HG02938 (cell line): ENCODE results near the gene NHLH1.

Experiments
- ATAC-seq: cut with Tn5 transposase; IDR thresholded peaks from one replicate; pipeline ENCODE4 v1.9.1; 2021; ENCODE audit warnings: mild to moderate bottlenecking, moderate library complexity; ENCODE audit not compliant: unreplicated experiment

The NHLH1 gene

GRCh38 chr1:160366731-160367515, at the start of gene NHLH1:
Gene NHLH1, plus strand, starts transcription at chr1:160367071. Its CDS starts 3,661 bp downstream, at chr1:160370732.
- no peak for ATAC-seq

DNA sequence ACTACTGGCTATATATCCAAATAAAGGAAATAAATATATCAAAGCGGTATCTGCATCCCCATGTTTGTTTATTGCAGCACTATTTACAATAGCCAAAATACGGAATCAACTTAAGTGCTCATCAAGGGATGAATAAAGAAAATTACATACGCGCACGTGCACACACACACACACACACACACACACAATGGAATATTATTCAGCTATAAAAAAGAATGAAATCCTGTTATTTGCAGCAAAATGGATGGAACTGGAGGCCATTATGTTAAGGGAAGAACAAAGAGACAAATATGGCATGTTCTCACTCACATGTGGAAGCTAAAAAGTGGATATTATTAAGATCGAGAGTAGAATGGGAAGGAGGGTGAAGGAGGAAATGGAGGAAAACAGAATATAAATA, 44.0 kb upstream of the NHLH1 start:
- no peak for ATAC-seq

DNA sequence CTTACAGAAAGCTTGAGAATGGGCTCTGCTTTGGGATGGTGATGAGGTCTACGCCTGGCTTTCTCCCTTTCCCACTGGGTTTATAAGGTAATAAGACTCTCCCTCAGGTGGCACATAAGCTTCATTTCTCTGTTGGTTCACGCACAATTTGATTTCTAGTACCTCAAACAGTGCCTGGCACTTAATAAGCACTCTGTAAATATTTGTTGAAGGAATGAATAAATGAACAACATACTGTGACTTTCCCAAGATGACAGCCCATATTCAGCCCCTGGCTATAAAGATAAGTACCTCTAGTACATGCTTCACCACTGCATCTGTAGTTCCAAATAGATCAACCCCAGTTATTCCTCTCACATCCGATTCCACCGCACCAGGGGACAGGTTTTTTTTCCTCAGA, 41.6 kb upstream of the NHLH1 start:
- ATAC-seq = no peak

DNA sequence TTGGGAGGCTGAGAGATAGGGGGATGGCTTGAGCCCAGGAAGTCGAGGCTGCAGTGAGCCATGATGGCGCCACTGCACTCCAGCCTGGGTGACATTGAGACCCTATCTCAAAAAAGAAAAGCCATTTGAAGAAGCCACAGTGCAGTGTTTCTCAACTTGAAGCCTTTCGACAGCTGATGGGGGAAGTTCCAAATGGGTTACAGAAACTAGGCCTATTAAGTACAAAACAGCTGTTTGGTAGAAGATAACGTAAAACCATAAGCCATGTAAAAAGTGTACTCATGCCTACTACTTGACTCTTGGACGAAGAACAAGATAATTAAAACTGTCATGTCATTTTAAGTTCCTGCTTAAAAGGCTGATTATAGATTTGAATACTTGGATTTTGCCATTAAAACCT, 40.5 kb upstream of the NHLH1 start:
- ATAC-seq = no peak

GRCh38 chr1:160328184-160328583, 38.7 kb upstream of the NHLH1 start:
- ATAC-seq = no peak

GRCh38 chr1:160330119-160330518, 36.8 kb upstream of the NHLH1 start:
- no peak for ATAC-seq

DNA sequence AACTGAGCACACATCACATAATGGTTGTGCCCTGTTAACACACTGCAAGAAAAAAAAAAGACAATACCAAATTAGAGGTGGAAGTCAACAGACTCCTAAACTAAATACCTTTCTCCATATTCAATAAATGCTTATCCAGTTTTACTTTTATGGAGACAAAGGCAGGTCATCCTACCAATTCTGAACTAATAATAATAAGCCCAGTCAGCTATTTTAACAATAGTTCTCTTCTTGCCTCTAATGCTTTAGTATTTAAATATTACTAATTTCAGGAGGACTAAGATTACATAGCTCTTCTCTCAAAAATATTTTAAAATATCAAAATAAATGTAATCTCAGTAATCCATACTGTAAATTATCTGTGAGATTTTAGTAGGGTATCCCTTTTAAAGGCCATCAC, 34.4 kb upstream of the NHLH1 start:
- no peak for ATAC-seq

DNA sequence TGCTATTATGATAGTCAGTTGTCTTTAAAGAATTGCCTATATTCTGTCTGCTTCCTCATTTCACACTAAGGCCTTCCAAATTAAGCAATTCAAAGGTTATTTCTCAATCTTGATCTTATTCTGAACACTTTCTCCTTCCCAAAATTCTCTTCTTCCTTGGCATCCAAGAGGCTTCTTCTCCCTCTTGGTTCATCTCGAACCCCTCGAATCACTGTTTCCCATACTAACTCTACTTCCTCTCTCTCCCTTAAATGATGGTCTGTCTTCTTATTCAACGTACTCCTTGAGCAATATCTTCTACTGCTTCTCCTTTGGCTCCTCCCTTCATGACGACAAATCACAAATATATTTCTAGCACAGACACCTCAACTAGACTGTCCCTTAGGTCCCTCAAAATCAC, 28.3 kb upstream of the NHLH1 start:
- no peak for ATAC-seq

DNA sequence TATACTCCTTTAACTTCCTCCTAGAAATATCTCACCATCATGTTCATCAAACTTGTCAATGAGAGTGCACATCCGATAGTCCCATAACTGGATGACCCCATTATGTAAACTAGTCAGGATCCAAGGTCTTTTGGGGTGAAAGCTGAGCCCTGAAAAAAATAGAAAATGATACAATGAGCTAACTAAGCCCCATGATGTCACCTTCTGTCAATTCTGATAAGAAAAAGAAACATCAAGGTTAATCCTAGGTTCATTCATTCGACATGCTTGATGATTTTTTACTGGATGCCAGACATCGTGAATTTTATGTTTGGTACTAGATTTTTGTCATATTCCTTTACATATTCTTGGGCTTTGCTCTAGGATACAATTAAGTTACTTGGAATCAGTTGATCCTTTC, 26.7 kb upstream of the NHLH1 start:
- ATAC-seq = no peak

- ATAC-seq = no peak
Observed at GRCh38 chr1:160340866-160341265, 26.0 kb upstream of the NHLH1 start.

- ATAC-seq = no peak
Observed at GRCh38 chr1:160342526-160342925, 24.3 kb upstream of the NHLH1 start.

DNA sequence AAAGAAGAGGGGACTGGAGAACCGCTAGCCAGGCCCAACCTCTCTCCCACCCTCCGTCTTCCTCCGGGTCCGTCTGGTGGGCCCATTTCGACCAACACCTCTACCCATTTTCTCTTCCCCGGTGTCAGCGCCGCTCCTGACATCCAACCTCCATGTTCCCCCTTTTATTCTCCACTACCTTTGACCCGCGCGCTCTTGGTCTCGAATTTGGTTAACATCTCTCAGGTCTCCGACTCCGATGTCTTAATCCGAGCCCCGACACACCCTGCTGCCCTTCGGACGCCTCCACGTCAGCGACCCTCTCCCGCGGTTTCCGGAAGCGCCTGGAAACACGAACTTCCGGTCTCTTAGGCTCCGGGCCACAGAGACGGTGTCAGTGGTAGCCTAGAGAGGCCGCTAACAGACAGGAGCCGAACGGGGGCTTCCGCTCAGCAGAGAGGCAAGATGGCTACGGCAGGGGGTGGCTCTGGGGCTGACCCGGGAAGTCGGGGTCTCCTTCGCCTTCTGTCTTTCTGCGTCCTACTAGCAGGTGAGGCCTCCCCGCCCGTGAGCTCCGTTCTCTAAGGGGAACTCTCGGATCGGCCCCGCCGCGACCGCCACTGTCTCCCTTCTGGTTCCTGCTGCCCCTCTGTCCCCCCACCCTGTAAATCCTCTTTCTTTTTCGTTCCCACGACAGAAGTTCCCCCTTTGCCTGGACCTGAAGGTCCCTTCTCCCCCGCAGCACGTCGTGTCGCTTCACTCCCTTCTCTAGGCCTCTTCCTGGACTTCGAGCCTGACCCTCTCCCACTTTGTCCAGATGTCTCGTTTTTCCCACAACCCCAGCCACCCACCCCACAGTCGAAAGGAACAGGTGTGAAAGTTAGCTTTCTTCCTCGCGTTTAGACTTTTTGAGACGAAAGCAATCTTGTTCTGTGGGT, 23.7 kb upstream of the NHLH1 start, which contains the start of the genes COPA and NCSTN:
COPA (minus strand) TSS at position 298 of the 917 bp plus-strand sequence; CDS start at position 218, 80 bp downstream.
NCSTN (plus strand) TSS at position 431 of the 917 bp plus-strand sequence; CDS start at position 445, 14 bp downstream.
- peak; percentile 85 for ATAC-seq

DNA sequence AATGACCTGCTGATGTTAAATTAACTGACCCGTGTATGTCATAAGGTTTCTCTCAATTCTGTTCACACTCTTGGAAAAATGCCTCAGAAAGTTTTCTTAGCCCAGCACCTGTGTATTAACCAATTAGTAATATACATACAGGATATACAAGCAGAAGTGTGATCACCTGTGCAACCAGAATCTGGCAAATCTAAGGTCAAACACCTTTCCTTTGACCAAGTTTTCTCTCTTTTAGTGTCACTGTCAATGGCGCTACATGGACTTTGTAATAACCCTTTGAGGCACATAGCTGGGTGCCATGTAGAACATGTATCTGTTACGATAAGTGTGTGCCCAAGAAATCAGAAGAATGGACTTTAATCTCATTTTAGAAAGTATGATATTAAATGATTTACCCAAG, 22.6 kb upstream of the NHLH1 start:
- ATAC-seq = no peak

DNA sequence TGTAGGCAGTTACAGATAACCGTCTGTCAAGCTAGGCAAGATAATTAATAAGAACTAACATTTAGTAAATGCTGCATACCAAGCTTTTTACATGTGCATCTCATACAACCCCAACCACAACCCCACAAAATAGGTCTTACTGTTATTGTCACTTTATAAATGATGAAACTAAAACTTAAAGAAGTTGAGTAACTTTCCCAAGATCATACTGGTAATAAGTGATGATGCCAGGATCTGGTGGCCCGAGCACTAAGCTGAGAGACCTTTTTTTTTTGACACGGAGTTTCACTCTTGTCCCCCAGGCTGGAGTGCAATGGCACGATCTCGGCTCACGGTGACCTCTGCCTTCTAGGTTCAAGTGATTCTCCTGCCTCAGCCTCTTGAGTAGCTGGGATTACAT, 21.9 kb upstream of the NHLH1 start:
- no peak for ATAC-seq

- no peak for ATAC-seq
Observed at GRCh38 chr1:160346463-160346862, 20.4 kb upstream of the NHLH1 start.

GRCh38 chr1:160346958-160347357, 19.9 kb upstream of the NHLH1 start:
- no peak for ATAC-seq

DNA sequence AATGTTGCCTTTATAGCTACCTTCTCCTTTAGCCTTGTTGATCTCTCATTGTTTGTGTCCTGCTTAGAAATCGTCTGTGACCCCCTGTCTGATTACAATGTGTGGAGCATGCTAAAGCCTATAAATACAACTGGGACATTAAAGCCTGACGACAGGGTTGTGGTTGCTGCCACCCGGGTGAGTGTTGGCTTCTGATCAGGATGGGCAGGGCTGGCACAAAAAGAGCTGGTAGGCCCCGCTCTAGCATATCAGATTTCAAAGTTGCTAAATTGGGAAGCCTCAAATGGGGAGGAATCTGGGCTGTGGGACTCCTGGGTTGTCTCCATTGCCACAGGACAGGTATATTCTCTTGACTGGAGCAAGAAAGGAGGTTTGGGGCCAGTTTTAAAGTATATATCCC, 15.2 kb upstream of the NHLH1 start:
- ATAC-seq = no peak

DNA sequence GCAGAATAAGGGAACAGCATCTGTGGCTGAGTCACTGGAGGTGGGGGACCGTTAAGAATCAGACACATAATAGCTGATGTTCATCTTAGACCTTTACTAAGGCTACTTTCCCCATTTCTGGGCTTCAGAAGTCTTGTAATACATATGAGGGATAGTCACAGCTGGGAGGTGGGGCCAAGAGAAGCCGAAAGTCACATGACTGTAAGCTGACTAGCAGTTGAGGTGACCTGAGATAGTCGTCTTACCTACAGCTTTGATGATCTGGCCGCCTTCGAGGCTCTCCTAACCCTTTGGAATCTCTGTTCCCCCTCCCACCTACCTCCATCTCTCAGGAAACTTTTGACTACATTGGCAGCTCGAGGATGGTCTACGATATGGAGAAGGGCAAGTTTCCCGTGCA, 14.3 kb upstream of the NHLH1 start:
- no peak for ATAC-seq

- ATAC-seq = no peak
Observed at GRCh38 chr1:160353223-160353622, 13.6 kb upstream of the NHLH1 start.

GRCh38 chr1:160354388-160354985, 12.4 kb upstream of the NHLH1 start:
- no peak for ATAC-seq

DNA sequence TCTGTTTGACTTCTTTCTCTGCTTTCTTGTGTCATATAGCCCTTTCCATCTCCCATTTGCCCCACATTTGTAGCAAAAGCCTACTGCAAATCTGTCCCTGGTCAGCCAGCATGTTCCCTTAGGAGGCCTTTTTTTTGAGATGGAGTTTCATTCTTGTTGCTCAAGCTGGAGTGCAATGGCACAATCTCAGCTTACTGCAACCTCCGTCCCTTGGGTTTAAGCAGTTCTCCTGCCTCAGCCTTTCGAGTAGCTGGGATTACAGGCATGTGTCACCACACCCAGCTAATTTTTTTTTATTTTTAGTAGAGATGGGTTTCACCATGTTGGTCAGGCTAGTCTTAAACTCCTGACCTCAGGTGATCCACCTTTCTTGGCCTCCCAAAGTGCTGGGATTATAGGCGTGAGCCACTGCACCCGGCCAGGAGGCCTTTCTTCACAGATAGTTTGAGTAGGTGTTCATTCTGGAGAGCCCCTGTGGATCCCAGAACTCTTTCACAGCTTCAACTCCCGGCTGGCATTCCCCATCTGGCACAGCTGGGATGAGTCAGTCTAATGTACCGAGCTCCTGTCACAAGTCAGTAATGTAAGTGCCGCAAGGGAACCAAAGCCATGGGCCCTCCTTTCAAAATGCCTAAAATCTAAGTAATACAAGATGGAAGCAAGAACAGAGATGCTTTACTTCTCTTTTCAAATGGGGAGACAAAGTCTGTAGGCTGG, 9.4 kb upstream of the NHLH1 start:
- ATAC-seq = no peak
